Amygdala (tissue), 56 donors: Measurements from ENCODE around the gene SDCCAG8.

ENCODE experiments used
- DNase-seq, 56 donors: peaks; one replicate each; lab custom pipeline; 2025; lab: John Stamatoyannopoulos, UW

The SDCCAG8 gene

GRCh38 chr1:243253926-243254232 lies 2.0 kb upstream of the SDCCAG8 start:
- DNase-seq, result peak in 3 of 56 donors; percentile 6 to 52 (median 15)

GRCh38 chr1:243254233-243254926 lies 1.5 kb upstream of the SDCCAG8 start:
- peak in 49 of 56 donors; percentile 17 to 81 (median 63) for DNase-seq

- DNase-seq, result peak; percentile 61 to 99 (median 93)
Measured at GRCh38 chr1:243254927-243255790, 682 bp upstream of the SDCCAG8 start, which contains the start of gene CEP170. TSS of gene CEP170 (minus strand) at chr1:243255281. CDS start at chr1:243225280, 30,001 bp downstream.

GRCh38 chr1:243256590-243256989 lies 749 bp downstream of the SDCCAG8 start:
- DNase-seq, result no peak

- no peak for DNase-seq
Measured at GRCh38 chr1:243257189-243257588, 1.3 kb downstream of the SDCCAG8 start.

- DNase-seq, result no peak
Measured at GRCh38 chr1:243258731-243259130, 2.9 kb downstream of the SDCCAG8 start.

GRCh38 chr1:243260221-243260880 lies 4.5 kb downstream of the SDCCAG8 start:
- no peak for DNase-seq

- no peak for DNase-seq
Measured at GRCh38 chr1:243261390-243261789, 5.5 kb downstream of the SDCCAG8 start.

- no peak for DNase-seq
Measured at GRCh38 chr1:243264717-243265116, 8.9 kb downstream of the SDCCAG8 start.

- no peak for DNase-seq
Measured at GRCh38 chr1:243266231-243266630, 10.4 kb downstream of the SDCCAG8 start.

GRCh38 chr1:243267471-243267880 lies 11.6 kb downstream of the SDCCAG8 start:
- DNase-seq, result no peak

GRCh38 chr1:243267914-243268653 lies 12.2 kb downstream of the SDCCAG8 start:
- DNase-seq, result no peak

GRCh38 chr1:243268751-243269460 lies 13.1 kb downstream of the SDCCAG8 start:
- DNase-seq, result no peak

GRCh38 chr1:243269461-243269801 lies 13.6 kb downstream of the SDCCAG8 start:
- no peak for DNase-seq

GRCh38 chr1:243270097-243270864 lies 14.4 kb downstream of the SDCCAG8 start:
- peak in 3 of 56 donors; percentile 1 to 8 (median 8) for DNase-seq

- no peak for DNase-seq
Measured at GRCh38 chr1:243271996-243272395, 16.2 kb downstream of the SDCCAG8 start.

- no peak for DNase-seq
Measured at GRCh38 chr1:243272401-243272800, 16.6 kb downstream of the SDCCAG8 start.

GRCh38 chr1:243273506-243273905 lies 17.7 kb downstream of the SDCCAG8 start:
- no peak for DNase-seq

GRCh38 chr1:243273945-243274344 lies 18.1 kb downstream of the SDCCAG8 start:
- DNase-seq, result no peak
